Right forelimb (tissue), 1 donor: Measurements from ENCODE around the gene NLK.
"Not testable (repeated sequence)": the region's sequence is repeated elsewhere in the genome, so short reads cannot be mapped to it uniquely, and the experiment has no call there.

ENCODE experiments used
- DNase-seq: peaks from one replicate; pipeline ENCODE4 v3.0.0-alpha.2; 2018

Gene NLK

DNA sequence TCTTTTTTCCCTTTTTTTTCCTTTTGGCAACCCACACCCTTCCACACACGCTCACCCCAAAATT lies at the start of gene NLK:
Gene NLK, plus strand, starts transcription at position 21 of the 64 bp plus-strand sequence. CDS start 197 bp downstream, outside the sequence.
- no peak for DNase-seq

DNA sequence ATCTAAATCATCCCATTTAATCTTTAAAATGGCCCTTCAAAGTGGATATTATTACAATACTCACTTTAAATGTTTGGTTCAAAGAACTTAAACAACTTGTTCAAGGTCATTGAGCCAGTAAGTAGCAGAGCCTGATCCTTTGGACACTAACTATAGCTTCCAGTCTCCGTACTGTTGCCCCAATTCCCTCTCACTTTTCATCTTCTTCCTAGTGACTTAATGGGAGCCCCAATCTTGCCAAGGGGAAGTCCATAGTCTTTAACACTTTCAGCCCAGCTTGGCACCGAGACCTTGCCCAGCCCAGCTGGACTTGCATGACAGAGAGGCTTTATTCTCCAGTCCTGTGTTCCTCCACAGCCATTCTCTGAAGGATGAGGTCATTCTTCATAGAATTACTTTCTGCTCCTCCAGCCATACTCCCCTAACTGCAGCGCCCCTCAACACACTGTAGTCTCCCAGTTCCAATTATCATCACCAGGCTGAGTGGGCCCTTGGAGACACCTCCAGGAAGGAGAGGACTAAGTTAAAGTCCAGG lies 49.2 kb upstream of the NLK start:
- DNase-seq = no peak

DNA sequence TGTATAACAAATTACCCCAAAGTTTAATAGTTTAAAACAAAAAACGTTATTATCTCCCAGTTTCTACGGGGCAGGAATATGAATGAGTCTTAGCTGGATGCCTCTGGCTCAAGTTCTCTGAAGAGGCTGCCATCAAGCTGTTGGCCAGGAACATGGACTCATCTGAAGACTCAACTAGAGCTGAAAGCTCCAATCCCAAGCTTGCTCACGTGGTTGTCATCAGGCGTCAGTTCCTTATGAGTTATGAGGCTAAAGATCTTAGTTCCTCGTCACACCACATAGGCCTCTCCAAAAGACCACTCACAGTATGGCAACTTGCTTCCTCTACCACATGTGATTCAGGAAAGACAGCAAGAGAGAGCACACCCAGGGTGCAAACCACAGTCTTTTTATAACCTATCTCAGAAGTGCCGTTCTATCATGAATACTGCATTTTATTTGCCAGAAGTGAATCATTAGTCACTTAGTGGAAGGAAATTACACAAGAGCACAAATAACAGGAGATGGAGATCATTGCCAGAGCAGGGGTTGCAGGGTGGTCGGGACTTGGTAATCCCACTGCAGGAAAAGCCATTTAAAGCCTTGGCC lies 48.7 kb upstream of the NLK start:
- DNase-seq = no peak

DNA sequence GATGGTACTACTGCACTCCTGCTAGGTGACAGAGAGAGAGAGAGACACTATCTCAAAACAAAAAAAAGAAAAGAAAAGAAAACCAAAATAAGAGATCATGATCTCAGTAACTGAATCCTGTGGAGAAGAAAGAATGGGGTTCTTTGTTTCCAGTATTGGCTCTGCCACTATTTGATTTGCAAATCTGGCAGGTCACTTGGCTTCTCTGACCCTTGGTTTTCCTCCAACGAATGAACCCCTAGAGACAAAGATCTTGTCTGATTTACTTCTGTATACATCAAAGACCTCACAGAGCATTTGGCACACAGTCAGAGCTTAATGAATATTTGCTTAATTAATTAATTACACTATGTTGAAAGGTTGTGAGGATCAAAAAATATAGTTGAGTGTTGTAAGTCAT lies 47.9 kb upstream of the NLK start:
- DNase-seq = no peak

DNA sequence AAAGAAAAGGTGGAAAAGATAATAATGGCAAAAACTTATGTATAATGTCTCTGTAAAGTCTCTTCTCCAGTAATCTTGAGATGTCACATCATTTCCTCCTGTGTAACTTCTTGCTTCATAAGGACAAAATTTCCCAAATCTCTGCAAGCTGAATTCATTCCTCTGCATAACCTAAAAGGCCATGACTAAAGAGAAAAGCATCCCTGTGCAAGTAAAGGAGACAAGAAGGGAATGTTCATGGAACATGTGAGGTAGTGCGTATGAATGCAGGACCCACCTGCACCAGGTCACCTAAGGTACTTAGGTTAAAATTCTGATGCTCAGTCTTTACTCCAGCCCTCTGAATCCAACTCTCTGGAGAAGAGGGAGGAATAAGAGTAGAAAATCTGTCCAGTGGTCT lies 46.9 kb upstream of the NLK start:
- DNase-seq = no peak

DNA sequence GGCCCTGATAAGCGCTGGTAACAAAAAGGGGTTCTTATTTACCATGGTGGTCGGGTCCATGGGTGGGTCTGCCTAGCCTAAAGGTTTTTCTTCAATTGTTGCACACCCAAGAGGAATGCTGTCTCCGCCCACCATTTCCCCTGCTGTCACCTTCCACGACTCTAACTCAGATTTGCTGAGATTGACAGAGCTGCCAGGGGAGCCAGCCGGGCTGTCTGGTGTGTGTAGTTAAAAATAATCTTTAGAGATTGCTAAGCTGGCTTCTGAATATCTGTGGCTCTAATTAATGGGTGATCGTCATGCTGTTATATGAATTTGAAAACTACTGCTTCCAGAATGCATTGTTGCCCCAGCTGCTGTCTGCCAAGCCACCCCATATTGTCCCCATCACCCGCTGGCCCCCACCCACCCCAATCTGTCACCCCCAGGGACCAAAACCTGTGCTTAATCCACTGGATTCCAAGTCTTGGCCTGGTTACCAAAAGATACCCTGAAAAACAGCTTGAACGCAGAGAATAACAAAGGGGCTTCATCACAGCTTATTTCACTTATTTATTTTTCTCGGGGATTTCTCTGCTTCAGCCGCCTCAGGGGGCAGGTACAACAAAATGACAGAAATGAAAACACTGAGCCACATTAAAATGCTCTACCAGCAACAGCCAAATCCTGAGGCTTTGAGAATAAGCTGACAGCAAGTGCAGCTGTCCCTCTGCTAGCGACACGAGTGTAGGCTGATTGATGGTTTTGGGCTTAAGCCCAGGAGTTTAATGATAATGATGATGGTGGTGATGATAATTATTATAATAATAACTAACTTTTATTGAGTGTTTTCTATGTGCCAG lies 46.1 kb upstream of the NLK start:
- DNase-seq = no peak

DNA sequence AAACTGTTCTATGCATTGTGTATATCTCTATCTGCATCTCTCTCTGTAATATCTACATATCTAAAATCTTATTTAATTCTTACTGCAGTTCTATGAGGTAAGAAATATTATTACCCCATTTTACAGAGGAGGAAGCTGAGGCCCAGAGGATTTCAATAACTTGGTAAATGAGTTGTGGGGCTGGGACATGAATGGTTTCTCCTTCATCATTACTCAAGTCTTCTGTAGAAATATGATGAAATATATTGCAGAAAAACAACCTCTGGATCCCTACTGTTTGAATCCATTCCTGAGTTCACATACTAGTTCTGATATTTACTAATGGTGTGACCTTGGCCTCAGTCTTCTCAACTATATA lies 45.5 kb upstream of the NLK start:
- no peak for DNase-seq

DNA sequence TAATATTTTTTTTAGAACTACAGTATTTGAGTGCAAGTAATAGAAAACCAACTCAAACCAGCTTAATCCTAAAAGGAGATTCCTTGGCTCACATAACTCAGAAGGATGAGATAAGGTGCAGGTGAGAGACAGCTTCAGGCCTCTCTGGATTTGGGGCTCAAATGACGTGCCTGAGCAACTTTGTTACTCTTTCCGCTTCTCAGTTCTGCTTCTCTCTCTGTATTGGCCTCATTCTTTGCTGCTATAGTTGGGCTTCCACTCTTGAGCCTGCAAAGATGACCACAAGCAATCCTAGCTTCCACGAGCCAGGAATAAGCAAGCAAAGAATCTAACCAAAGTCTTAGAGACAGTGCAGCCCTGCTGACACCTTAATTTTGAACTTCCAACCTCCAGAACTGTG lies 45.0 kb upstream of the NLK start:
- no peak for DNase-seq

DNA sequence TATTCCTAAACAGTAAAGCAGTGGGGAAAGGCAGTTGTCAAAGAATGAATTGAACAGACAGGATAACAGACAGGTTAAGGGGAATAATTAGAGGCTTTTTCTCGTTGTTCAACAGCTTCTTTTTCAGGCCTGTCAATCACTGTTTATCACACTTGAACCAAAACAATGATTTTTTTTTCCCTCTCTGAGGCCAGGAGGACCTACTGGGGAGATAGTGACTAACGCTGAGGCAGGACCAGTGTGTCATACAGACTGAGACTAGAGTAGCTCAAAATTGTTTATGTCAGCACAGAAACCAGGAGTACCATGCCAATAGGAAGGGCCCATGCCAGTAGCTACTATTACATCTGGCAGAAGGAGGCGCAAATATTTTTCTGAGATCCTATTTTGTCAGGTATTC lies 41.3 kb upstream of the NLK start:
- DNase-seq = no peak

DNA sequence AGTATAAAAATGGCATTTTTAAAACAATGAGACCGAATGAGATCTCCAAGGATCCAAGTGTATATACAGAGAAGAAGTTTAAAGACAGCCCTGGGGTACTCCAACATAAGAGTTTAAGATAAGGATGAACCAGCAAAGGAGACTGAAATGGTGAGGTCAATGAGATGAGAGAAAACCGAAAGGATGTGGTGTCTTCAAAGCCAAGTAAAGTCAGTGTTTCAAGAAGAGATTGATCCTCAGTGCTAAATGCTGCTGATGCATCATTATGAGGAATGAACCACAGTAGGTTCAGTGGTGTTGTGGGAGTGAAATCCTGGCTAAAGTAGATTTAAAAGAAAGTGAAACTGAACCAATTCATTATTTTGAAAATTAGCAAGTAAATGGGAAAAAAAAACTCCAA lies 38.1 kb upstream of the NLK start:
- DNase-seq = no peak

DNA sequence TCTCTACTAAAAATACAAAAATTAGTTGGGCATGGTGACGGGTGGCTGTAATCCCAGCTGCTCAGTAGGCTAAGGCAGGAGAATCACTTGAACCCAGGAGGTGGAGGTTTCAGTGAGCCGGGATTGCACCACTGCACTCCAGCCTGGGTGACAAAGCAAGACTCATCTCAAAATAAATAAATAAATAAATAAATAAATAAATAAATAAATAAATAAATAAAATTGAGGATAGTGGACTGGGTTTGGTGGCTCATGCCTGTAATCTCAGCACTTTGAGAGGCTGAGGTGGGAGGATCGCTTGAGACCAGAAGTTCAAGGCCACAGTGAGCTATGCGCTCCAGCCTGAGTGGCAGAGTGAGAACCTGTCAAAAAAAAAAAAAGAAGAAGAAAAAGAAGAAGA lies 34.6 kb upstream of the NLK start:
- not testable (repeated sequence) for DNase-seq

DNA sequence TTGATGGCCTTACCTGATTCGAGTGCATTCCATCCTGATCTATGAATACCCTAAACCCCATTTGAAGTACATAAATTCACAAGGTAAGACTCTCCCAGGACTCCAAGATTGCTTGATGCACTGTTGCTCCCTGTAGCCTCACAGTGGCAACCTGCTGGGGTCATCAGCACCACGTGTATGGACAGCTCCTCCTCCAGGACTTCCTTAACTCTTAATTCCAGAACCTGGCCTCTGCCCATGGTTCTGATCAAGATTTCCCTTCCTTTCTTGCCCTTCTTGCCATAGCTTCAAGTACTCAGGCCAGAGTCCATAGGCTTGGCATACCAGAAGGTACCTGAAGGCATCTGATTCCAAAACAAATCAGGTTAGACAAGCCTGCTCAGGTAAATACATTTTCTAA lies 34.0 kb upstream of the NLK start:
- DNase-seq = no peak

DNA sequence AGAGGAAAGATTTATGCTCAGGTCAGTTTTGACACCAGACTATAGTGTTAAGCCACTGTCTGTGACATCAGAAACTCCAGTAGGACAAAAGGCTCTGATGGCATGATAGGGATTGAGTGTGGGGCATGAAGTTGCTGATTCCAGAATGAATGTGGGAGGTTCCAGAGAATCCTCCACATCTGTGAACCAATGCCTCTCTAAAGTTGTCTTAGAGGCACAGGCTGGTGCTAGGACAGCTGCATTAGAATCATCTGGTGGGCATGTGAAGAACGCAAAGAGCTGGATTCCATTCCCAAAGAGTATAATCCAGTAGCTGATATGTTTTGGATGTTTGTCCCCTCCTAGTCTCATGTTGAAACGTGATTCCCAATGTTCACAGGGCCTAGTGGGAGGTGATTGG lies 32.1 kb upstream of the NLK start:
- no peak for DNase-seq

DNA sequence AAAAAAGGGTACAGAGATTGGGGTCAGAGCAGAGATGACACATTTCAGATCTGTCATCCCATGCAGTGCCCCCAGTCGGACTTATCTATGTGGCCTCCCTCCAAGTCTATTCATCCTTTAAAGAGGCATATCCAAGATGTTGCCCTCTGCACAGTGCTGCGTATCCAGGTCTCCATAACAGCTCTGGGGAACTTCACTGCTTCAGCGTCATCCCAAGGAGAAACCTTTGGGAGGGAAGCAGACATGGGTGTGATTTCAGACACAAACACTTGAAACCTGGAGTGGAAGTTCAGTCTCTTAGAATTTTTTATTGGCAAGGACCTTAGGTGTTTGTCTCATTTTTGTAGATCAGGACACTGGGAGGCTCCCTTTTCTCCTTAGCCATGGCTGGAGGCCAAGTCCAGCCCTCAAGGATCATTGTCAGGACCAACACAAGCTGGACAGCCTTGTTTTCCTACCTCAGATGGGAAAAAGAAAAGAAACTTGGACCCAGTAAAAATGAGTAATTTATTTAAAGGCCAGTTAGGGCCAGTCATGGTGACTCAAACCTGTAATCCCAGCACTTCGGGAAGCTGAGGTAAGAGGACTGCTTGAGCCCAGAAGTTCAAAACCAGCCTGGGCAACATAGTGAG lies 23.9 kb upstream of the NLK start:
- DNase-seq = no peak

DNA sequence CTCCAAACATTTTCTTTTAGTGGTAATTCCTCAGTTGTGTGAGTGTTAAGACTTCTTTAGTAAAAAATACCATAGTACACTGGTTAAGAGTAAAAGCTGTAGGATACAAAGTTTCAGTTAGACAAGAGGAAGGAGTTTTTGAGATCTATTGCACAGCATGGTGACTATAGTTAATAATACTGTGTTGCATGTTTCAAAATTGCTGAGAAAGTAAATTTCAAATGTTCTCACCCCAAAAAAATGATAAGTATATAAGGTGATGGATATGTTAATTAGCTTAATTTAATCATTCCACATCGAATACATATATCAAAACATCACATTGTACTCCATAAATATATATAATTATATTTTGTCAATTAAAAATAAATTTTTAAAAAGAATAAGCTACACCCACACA lies 22.0 kb upstream of the NLK start:
- no peak for DNase-seq

DNA sequence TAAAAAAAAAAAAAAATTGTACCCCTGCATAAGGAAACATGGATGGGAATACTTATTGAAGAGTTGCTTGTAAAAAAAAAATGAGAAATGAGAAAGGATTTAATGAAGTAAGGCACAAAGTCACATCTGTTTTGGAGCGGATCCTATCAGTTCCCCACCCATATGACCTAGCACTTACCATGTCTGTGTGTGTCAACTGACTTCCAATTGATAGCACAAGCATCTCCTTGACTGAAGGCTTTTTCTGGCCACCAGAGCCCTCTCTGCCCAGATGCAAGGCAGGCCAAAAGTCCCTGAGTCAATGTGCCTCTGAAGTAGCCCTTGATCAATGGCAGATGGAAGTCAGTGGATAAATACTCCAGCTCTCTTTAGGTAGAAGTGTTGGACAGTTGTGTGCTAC lies 13.4 kb upstream of the NLK start:
- DNase-seq = no peak

DNA sequence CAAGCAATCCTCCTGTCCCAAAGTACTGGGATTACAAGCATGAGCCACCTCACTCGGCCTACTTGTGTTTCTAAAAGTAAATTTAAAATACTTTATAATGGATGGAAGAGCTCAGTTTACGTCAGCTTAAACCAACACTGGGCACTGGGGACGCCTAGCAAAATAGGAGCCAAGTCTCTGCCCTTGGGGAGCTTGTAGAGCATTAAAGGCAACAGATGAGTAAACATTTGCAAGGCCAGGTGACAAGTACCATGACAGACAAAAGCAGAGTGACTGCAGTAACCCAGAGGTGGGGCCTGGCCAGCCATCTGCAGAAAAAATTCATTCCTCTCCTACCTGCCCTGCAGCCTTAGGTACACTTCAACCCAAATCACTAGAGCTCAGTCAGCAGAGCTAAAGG lies 12.1 kb upstream of the NLK start:
- DNase-seq = no peak

DNA sequence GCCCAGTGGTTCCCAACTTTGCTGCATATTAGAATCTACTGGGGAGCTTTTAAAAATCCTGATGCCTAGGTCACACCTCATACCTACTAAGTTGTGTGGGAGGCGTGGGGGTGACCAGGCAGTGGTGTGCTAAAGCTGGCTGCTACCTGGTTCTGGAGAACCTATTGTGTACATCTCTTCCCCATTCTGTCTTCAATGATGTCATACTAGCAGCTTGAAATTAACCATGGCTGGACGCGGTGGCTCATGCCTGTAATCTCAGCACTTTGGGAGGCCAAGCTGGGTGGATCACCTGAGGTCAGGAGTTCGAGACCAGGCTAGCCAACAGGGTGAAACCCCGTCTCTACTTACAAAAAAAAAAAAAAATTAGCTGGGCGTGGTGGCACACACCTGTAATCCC lies 11.3 kb upstream of the NLK start:
- no peak for DNase-seq

DNA sequence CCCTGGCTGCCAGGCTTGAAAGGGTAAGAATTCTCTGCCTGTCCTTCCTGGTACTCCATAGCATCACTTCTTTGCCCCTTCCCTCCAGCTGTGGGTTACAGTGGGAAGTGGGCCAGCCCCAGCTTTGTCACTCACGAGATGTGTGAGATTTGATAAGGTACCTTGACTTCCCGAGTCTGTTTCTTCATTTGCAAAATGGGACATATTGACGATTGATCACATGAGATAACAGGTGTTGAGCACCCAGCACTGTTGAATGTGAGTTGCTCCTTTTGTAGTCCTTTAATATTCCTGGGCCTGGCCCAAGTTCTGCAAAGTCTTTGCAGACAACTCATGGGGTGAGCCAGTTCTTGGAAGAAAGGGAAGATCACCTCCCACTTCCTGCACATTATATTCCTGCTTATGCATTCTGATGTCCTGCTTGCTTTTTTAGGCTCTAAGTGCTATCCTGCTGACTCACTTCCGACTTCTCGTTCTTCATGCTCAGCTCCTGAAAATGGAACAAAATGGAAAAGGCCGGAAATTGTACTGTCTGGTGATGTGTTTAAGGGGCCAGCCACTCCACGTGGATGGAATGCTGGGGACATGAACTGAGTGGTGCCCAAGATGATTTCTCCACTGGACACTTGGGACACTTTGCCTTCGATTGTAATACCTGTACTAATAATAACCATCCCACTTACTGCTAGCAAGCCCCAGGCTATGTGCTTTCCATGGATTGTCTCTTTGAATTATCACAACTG lies 8.3 kb upstream of the NLK start:
- DNase-seq = no peak

DNA sequence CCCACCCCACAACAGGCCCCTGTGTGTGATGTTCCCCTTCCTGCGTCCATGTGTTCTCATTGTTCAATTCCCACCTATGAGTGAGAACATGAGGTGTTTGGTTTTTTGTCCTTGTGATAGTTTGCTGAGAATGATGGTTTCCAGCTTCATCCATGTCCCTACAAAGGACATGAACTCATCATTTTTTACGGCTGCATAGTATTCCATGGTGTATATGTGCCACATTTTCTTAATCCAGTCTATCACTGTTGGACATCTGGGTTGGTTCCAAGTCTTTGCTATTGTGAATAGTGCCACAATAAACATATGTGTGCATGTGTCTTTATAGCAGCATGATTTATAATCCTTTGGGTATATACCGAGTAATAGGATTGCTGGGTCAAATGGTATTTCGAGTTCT lies 7.0 kb upstream of the NLK start:
- DNase-seq = not testable (repeated sequence)

DNA sequence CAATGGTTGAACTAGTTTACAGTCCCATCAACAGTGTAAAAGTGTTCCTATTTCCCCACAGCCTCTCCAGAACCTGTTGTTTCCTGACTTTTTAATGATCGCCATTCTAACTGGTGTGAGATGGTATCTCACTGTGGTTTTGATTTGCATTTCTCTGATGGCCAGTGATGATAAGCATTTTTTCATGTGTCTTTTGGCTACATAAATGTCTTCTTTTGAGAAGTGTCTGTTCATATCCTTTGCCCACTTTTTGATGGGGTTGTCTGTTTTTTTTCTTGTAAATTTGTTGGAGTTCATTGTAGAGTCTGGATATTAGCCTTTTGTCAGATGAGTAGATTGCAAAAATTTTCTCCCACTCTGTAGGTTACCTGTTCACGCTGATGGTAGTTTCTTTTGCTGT lies 6.6 kb upstream of the NLK start:
- DNase-seq = not testable (repeated sequence)

DNA sequence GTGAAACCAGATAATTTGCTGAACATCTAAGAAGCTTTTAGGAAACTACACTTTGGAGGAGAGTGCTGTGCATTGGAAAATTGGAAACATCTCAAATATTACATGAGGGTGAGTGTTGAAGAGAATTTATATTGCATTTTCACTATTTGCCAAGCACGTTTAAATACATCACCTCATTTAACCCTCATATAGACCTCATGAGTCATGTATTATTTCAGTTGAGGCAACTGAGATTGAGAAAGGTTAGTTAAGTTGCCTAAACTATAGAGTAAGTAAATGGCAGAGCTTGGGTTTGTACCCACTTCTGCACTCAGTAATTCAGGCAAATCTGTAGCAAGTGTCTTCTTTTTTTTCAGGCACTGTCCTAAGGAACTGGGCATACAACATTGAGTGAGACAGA lies 3.7 kb upstream of the NLK start:
- no peak for DNase-seq

DNA sequence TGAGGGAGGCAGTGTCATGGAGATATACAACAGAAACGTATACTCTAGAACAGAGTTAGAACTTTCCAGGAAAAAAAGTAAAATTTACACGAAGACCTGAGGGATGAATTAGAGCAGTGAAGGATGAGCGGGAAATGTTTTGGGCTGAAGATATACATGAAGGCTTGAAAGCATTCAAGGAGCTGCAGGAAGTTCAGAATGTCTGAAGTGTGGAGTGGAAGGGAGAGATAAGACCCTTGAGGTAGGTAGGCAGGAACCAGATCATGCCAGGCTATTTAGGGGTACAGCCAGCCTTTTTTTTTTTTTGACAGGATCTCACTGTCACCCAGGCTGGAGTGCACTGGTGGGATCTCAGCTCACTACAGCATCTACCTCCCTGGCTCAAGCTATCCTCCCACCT lies 3.2 kb upstream of the NLK start:
- no peak for DNase-seq

DNA sequence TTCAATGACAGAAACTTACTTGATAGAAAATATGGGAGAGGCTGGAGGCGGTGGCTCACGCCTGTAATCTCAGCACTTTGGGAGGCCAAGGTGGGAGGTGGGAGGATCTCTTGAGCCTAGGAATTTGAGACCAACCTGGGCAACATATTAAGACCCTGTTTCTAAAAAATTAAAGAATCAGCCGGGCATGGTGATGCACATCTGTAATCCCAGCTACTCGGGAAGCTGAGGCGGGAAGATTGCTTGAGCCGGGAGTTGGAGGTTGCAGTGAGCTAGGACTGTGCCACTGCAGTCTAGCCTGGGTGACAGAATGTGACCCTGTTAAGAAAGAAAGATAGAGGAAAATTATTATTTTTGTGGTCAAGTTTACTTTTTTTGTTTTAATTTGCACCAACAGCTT lies 2.1 kb upstream of the NLK start:
- DNase-seq = no peak
